GM03348 (cell line): ENCODE results near the gene ROR1.

Experiments
- DNase-seq: peaks from one replicate; pipeline ENCODE4 v3.0.0; 2012; ENCODE audit warnings: low spot score

Gene ROR1

GRCh38 chr1:63822540-63822939 lies 48.7 kb downstream of the ROR1 start:
- DNase-seq, result no peak

DNA sequence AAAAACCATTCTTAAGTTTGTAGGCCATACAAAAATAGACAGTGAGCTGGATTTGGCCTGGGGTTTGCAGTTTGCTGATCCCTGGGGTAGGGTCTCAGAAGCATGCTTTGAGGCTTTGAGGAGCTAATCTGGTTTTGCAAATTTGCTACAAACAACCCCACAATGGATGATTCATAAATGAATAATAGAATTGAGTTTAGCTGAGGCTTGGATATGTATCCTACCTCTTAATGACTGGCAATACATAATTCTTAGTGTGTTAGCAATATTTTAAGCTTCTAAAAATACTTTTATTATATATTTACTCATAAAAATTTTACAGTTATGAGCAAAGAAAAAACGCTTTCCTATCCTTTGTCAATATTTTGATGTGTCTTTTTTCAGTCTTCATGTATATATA lies 50.6 kb downstream of the ROR1 start:
- no peak for DNase-seq

DNA sequence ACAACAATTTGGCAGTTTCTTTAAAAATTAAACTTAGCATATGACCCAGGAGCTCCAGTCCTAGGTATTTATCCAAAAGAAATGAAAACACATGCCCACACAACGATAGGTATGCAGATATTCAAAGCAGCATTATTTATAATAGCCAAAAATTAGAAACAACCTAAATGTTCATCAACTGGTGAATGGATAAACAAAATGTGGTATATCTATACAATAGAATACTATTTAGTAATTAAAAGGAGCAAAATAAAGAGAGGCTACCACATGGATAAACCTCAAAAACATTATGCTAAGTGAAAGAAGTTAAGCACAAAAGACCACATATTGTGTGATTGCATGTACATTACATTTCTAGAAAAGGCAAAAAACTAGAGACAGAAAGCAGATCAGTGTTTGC lies 51.3 kb downstream of the ROR1 start:
- no peak for DNase-seq

- DNase-seq, result peak; percentile 29
Observed at GRCh38 chr1:63826246-63826861, 52.5 kb downstream of the ROR1 start.

DNA sequence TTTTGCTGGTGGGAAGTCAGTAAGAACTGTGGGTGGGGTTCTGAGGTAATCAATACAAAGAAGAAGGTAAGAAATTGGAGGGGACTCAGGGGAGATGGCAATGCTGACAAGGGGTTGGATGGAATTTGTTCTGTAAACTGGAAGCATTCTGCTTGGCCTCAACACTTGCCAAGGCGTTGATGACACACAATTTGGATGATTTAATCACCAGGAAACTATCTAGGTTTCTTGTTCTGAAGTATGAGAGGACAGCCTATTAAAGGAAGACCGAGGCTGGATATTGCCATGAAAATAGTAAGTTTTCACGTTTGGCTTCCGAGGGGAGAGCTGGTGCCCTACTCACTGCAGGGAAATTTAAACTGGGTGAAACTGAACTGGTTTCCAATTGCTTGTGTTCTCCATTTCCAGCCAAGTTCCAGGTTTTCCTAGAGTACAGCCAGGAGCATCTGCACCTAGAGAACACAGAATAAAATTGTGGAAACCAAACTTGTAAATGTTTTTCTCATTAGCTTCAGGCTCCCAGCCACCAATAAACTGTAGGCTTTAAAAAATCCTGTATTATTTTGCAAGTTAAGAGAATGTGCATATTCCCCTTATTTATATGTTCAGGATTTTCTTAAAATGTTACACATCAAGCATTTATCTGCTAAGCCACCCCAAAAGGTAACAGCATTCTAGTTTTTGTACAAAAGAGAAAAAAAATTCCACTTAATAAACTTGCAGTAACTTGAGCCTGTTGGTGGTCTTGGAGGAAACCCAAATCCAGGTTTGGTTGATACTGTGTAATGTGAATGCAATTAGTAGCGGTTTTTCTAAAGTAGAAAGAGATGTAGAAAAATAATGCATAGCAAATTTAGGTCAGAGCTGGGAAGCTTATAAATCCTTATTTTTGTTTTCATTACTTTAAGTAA lies 53.8 kb downstream of the ROR1 start:
- DNase-seq, result peak; percentile 52

DNA sequence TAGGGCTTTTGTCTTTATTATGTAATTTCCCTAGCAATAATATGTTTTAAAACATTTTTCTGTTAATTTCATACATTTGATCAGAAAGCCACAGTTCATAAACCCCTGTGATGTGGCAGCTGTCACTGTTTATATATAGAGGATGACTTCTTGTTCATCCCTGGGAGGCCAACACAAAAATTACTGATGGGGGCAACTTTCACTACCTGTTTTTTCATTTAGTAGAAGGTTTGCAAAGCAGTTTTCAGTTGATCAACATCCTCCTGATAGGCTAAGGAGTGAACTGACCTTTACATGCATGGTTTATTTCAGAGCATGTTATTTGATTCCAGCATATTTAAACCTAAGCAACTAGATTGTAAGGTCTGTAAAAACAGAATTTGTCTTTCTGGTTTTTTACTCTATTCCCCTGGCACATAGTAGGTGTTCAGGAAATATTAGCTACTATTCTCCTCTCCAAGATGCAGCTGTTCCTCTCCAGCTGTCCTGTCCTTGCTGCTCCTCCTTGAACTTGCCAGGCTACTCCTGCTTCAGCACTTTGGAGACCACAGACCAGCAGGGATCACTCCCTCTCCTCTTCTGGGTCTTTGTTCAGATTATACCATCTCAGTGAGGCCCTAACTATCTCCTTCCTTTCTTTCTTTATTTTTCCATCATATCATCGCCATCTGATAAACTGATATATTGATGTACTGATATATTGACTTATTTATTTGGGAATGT lies 54.7 kb downstream of the ROR1 start:
- no peak for DNase-seq

DNA sequence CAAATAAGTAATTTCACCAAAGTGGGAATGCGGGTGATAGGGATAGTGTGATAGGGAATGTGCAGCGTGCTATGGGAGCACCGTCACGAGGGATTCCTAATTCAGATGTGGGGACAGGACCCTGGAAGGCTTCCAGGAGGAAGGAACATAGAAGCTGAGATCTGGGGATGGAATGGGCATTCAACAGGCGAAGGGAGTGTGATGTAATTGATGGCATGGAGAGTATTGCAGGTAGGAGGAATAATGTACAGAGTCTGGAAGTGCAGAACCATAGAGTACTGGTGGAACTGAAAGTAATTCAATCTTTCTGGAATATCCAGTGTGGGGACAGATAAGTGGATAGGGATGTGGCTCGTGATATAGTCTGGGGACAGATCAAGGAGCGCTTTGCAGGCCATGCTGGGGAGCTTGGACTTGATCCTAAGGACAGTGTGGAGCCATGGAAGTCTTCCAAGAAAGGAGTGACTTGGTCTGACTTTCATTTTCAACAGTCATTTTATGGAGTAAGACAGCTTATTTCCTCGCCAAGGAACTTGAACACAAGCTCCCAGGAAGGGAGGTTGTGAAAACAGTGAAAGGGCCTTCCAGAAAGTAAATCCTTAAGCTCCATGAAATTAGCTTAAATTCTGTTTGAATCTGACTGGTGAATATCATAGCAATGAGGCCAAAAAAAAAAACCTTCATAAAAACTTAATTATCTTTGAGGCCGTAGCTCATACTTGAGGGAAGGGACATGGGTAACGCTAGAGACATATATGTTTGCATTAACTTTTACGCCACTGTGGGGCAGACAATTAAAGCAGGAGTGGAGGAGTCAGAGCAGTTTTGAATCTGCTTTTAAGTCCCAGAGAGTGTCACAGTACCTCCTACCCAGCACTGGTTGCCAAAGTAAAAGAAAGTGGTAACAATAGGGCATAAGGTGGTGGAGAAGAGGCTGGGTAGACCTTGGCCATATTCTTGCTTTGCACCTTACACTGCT lies 55.8 kb downstream of the ROR1 start:
- peak; percentile 20 for DNase-seq

GRCh38 chr1:63831409-63831808 lies 57.6 kb downstream of the ROR1 start:
- DNase-seq, result no peak

DNA sequence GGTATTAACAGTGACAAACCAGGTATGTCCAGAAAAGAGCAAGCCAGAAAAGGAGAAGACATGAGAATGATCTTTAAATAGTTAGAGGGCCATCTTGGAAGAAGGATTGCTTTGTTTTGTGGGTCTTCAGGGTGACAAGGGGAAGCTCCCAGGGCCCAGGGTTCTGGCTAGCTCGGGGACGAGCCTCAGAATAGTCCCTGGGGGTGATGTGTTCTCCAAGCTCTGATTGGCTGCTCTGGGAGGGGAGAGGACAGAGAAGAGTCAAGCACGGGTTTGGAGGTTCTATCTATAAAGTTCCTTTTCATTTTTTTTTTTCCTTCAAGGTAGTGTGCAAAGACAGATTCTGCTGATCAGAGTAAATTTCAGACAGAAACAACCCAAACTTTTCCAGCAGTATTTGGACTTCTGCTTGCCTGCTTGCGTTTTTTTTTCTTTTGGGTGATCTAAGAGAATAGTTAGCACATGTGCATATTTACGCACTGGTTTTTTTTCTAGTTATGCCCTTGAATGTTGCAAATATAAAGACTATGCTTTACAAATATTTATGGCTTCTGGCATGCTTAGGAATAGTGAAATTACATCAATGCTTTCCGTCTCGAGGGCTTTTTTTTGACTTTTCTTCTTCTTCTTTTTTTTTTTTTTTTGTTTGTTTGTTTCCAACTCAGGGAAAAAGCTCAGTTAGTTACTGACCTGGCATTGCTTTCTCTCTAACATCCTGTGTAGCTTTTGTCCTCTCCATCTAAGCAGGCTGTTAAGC lies 59.7 kb downstream of the ROR1 start:
- DNase-seq, result no peak

DNA sequence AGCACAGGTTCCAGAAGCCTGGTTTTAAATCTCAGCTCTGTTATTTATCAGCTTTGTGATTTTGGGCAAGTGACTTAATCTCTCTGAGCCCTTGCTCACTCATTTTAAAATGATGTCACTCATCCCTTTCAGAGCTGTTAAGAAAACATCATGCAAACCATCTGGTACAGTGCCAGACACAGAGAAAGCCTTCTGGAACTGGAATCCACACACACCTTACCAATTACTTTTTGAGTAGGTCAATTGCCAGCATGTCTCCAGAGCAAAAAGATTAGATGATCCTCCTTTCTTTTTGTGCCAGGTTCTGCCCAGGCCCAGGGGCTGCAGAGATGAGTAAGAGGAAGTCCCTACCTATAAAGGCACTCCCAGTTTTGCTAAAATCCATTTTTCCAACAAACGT lies 61.3 kb downstream of the ROR1 start:
- no peak for DNase-seq

DNA sequence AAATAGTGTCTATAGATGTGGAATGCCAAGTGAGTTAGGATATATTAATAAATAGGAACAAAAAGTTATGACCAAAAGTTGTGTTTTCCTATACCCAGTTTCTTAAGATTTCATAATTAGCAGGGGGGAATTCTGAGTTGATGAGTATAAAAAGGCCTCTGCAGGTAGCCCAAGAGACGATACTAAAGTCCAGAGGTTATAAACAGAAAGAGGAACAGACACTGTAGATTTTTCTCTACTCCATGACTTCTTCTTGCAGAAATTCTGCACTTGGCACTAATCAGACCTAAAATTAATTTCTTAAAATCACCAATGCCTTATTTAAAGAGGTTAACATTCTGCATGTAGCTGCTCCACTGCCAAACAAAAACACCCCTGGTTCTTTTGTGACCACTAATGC lies 62.6 kb downstream of the ROR1 start:
- no peak for DNase-seq

- DNase-seq, result no peak
Observed at GRCh38 chr1:63836830-63837229, 63.0 kb downstream of the ROR1 start.

DNA sequence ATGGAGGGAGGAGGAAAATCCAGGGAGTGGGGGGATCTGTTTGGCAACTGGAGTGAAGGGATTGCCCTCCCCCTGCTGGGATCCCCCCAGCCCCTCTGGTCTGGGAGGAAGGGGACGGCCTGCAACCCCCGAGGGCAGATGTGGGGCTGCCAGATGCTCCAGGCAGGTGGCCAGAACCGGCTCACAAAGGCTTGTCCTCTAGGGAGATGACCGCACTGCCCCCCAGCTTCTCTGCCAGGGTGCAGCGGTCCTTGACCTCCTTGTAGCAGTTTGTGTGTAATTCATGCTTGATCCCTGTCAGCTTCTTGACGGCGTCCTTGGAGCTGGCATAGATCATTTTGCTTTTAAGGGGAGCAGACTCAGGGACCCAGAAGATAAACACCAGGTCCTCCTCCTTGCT lies 69.2 kb downstream of the ROR1 start:
- DNase-seq, result no peak

DNA sequence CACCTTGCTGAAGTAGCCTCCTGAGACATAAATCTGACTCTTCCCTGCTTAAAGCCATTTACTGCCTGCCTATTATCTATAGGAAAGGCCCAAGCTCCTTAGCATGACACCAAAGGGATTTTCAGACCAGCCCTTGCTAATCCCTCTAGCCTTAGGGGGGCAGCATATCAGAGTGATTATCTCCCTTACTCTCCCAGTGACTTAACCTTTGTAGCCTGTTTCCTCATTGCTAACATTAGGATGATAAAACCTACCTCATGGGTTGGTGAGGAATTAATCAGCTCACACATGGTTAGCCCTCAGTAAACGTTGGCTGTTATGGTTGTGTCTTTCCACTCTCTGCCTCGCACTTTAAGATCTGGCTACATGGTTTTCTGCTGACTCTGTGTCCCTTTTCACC lies 70.1 kb downstream of the ROR1 start:
- no peak for DNase-seq

DNA sequence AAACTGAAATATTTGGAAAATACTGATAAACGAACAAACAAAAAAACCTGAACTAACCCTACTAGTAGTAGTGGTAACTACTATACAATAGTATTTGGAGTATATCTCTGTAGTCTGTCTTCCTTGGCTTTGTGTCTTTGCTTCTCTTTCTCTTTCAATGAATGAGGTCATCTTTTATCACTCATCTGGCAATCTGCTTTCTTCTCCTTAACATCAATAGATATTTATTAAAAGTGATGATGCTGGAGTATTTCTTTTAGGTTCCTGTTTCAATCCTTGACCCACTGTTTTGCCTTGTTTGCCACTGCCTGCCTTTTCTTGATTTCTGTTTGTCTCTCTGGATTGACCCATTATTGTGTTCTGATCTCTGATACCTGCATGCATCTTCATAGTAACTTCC lies 71.5 kb downstream of the ROR1 start:
- no peak for DNase-seq

- no peak for DNase-seq
Observed at GRCh38 chr1:63847308-63847910, 73.6 kb downstream of the ROR1 start.

DNA sequence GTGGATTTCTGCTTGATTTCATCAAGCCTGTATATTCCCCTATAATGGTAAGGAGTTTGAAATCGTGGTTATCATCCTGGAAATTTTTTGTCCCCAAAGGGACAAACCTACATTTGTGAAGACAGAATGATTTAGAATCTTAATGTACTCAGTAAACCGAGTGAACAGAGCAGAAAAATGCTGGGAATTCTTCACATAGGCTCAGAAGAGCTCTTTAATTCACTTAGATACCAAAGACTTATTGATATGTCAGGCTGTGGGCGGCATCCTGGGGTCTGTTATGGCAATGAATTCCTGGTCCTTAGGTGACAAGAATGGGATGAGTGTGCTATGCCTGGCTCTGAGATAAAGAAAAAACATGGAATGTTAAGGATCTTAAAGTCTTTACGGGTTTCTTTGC lies 74.9 kb downstream of the ROR1 start:
- no peak for DNase-seq

- DNase-seq, result no peak
Observed at GRCh38 chr1:63849149-63849548, 75.3 kb downstream of the ROR1 start.

- DNase-seq, result no peak
Observed at GRCh38 chr1:63854091-63854490, 80.3 kb downstream of the ROR1 start.

GRCh38 chr1:63855942-63856341 lies 82.1 kb downstream of the ROR1 start:
- DNase-seq, result no peak

- no peak for DNase-seq
Observed at GRCh38 chr1:63856924-63857323, 83.1 kb downstream of the ROR1 start.
